ENCODE measurements around the gene DCST1.
A peak's percentile ranks its signal among the peaks of the same experiment; 100 is the strongest.

The DCST1 gene

DNA sequence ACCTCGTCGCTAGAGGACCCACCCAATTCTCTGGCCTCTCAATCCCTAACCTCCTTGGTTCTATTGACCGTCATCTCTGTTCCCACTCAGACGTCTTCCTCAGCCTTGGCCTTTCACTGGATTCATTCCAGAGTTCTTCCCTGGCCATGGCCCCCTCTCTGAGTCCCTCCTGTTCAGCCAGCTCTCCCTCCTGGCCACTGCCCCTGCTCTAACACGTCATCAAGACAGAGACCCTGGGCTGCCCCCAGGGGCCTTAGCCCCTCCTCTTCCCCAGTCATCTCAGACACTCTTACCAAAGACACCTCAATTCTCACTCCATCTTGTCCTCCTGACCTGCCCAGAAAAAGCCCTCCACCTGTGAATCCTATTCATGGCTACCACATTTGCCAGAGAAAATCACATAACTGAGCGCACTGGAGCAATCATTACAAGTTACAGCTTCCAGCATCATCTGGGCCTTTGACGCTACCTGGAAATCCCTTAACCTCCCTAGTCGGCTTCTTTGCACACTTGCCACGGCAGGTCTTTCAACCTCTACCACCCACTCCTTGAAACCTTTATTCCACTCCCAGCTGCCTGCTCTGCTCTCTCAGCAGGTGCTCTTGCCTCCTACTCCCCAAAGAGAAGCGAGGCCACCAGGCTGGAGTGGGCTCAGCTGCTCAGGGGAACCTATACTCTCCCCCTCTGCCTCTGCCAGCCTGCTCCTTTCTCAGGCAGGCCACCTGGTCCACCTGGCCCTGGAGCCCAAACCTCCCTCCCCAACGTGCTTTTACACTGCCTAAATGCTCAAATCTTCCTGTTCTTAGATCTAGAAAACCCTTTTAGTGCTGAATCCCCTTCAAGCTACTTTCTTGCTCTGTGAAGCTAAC is 14.0 kb upstream of the DCST1 start:
- Histone ChIP-seq H3K4me3 (replicated peaks; ENCODE audit: insufficient read depth, low read length) (no peak overlapping the region), H3K27ac (replicated peaks) (no peak overlapping the region), H3K27me3 (ENCODE audit: insufficient read depth, poor library complexity, severe bottlenecking) (no peaks in the 10 kb centered on the region)
- DNase-seq (ENCODE audit: low read depth in 1 of 2, low spot score in 1 of 2) = no peak
- TF ChIP-seq GABPA (IDR thresholded peaks at IDR 0.05; ENCODE audit: low read depth) = no peak
- TF ChIP-seq POLR2AphosphoS5 (IDR thresholded peaks at IDR 0.05; ENCODE audit: low read depth) = no peak

- H3K27ac ChIP-seq (replicated peaks) = no peak overlapping the region
- DNase-seq (ENCODE audit: low read depth in 1 of 2, low spot score in 1 of 2) = no peak
- no peak overlapping the region for H3K4me3 ChIP-seq (replicated peaks; ENCODE audit: insufficient read depth, low read length)
- no peaks in the 10 kb centered on the region for H3K27me3 ChIP-seq (ENCODE audit: insufficient read depth, poor library complexity, severe bottlenecking)
- no peak for TF ChIP-seq SPI1 (IDR thresholded peaks at IDR 0.05; ENCODE audit: borderline replicate concordance, low read depth)
- TF ChIP-seq POLR2AphosphoS5 (IDR thresholded peaks at IDR 0.05; ENCODE audit: low read depth) = no peak
- TF ChIP-seq, protein P1, sequence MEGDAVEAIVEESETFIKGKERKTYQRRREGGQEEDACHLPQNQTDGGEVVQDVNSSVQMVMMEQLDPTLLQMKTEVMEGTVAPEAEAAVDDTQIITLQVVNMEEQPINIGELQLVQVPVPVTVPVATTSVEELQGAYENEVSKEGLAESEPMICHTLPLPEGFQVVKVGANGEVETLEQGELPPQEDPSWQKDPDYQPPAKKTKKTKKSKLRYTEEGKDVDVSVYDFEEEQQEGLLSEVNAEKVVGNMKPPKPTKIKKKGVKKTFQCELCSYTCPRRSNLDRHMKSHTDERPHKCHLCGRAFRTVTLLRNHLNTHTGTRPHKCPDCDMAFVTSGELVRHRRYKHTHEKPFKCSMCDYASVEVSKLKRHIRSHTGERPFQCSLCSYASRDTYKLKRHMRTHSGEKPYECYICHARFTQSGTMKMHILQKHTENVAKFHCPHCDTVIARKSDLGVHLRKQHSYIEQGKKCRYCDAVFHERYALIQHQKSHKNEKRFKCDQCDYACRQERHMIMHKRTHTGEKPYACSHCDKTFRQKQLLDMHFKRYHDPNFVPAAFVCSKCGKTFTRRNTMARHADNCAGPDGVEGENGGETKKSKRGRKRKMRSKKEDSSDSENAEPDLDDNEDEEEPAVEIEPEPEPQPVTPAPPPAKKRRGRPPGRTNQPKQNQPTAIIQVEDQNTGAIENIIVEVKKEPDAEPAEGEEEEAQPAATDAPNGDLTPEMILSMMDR (IDR thresholded peaks at IDR 0.05; ENCODE audit: insufficient read depth, low read length) = no peak
- TF ChIP-seq REST (IDR thresholded peaks at IDR 0.05; ENCODE audit: insufficient replicate concordance, low read depth) = no peak
- TF ChIP-seq GABPA (IDR thresholded peaks at IDR 0.05; ENCODE audit: low read depth) = no peak
Measured at GRCh38 chr1:155022136-155022926, 11.3 kb upstream of the DCST1 start.

GRCh38 chr1:155022927-155023236 is 10.7 kb upstream of the DCST1 start:
- H3K27ac ChIP-seq (replicated peaks) = no peak overlapping the region
- DNase-seq (ENCODE audit: low read depth in 1 of 2, low spot score in 1 of 2) = peak; percentile 21 to 77

More at GRCh38 chr1:155022927-155023236, 10.7 kb upstream of the DCST1 start:
- Histone ChIP-seq H3K27me3 (ENCODE audit: insufficient read depth, poor library complexity, severe bottlenecking) (no peaks in the 10 kb centered on the region), H3K4me3 (replicated peaks; ENCODE audit: insufficient read depth, low read length) (no peak overlapping the region)
- TF ChIP-seq GABPA (IDR thresholded peaks at IDR 0.05; ENCODE audit: low read depth) (no peak), REST (IDR thresholded peaks at IDR 0.05; ENCODE audit: insufficient replicate concordance, low read depth) (no peak), POLR2AphosphoS5 (IDR thresholded peaks at IDR 0.05; ENCODE audit: low read depth) (peak; percentile 44; the same call in 1 of the 2 replicates), SPI1 (IDR thresholded peaks at IDR 0.05; ENCODE audit: borderline replicate concordance, low read depth) (peak; percentile 45; the same call in 1 of the 2 replicates)
- TF ChIP-seq, protein P1 (IDR thresholded peaks at IDR 0.05; ENCODE audit: insufficient read depth, low read length) = no peak
